NOMO-1 treated with dmso at 0.1 percent for 144 hours (cell line): ENCODE data around the gene SELENOW.
"Not testable (repeated sequence)": the region's sequence is repeated elsewhere in the genome, so short reads cannot be mapped to it uniquely, and the experiment has no call there.

ENCODE experiments used
- DNase-seq: peaks from one replicate; lab custom pipeline; 2025; ENCODE audit not compliant: unreplicated experiment; lab: John Stamatoyannopoulos, UW

The SELENOW gene

GRCh38 chr19:47778049-47778953 lies at the start of gene SELENOW:
TSS of gene SELENOW (plus strand) at chr19:47778703. CDS start at chr19:47778786, 83 bp downstream.
- DNase-seq, result peak; percentile 48

- DNase-seq, result no peak
Observed at GRCh38 chr19:47729468-47729798, 49.1 kb upstream of the SELENOW start.

- no peak for DNase-seq
Observed at GRCh38 chr19:47729799-47730520, 48.5 kb upstream of the SELENOW start.

GRCh38 chr19:47730521-47730889 lies 48.0 kb upstream of the SELENOW start:
- DNase-seq, result no peak

GRCh38 chr19:47730910-47731309 lies 47.6 kb upstream of the SELENOW start:
- no peak for DNase-seq

- no peak for DNase-seq
Observed at GRCh38 chr19:47735131-47735530, 43.4 kb upstream of the SELENOW start.

GRCh38 chr19:47740866-47741519 lies 37.5 kb upstream of the SELENOW start:
- DNase-seq, result no peak

- no peak for DNase-seq
Observed at GRCh38 chr19:47741544-47742140, 36.9 kb upstream of the SELENOW start.

- no peak for DNase-seq
Observed at GRCh38 chr19:47742634-47743033, 35.9 kb upstream of the SELENOW start.

- peak; percentile 90 for DNase-seq
Observed at GRCh38 chr19:47745010-47745901, 33.2 kb upstream of the SELENOW start, which contains the start of gene NOP53. TSS of gene NOP53 (plus strand) at chr19:47745546. CDS start at chr19:47745560, 14 bp downstream.

GRCh38 chr19:47746129-47746528 lies 32.4 kb upstream of the SELENOW start:
- not testable (repeated sequence) for DNase-seq

GRCh38 chr19:47749326-47749725 lies 29.2 kb upstream of the SELENOW start:
- DNase-seq, result no peak

GRCh38 chr19:47750752-47751151 lies 27.8 kb upstream of the SELENOW start:
- no peak for DNase-seq

- DNase-seq, result no peak
Observed at GRCh38 chr19:47752440-47753211, 25.9 kb upstream of the SELENOW start.

GRCh38 chr19:47754206-47755064 lies 24.1 kb upstream of the SELENOW start:
- no peak for DNase-seq

GRCh38 chr19:47755065-47755761 lies 23.3 kb upstream of the SELENOW start:
- no peak for DNase-seq

- no peak for DNase-seq
Observed at GRCh38 chr19:47755762-47756626, 22.5 kb upstream of the SELENOW start.
